GF-D8 (cell line): ENCODE results near the gene SFXN3.
A peak's percentile ranks its signal among the peaks of the same experiment; 100 is the strongest.

Source experiments
- DNase-seq: peaks from one replicate; lab custom pipeline; 2025; lab: John Stamatoyannopoulos, UW

The SFXN3 gene

GRCh38 chr10:101060036-101060950, 29.3 kb downstream of the SFXN3 start:
- DNase-seq: peak; percentile 87

- peak; percentile 84 for DNase-seq
Measured at GRCh38 chr10:101060951-101061623, 30.1 kb downstream of the SFXN3 start.

GRCh38 chr10:101061624-101062231, 30.7 kb downstream of the SFXN3 start, which contains the start of gene KAZALD1:
TSS of gene KAZALD1 (plus strand) at chr10:101061989. CDS start at chr10:101062593, 604 bp downstream.
- DNase-seq: no peak

GRCh38 chr10:101062232-101063049, 31.4 kb downstream of the SFXN3 start:
- DNase-seq: peak; percentile 53

GRCh38 chr10:101063050-101063525, 32.1 kb downstream of the SFXN3 start:
- DNase-seq: peak; percentile 34

GRCh38 chr10:101063548-101064414, 32.7 kb downstream of the SFXN3 start:
- DNase-seq: peak; percentile 41

- DNase-seq: no peak
Measured at GRCh38 chr10:101064415-101065030, 33.5 kb downstream of the SFXN3 start.

GRCh38 chr10:101065481-101066145, 34.6 kb downstream of the SFXN3 start:
- DNase-seq: no peak

- DNase-seq: peak; percentile 77
Measured at GRCh38 chr10:101066146-101066895, 35.3 kb downstream of the SFXN3 start.

- DNase-seq: no peak
Measured at GRCh38 chr10:101066896-101067355, 35.9 kb downstream of the SFXN3 start.

GRCh38 chr10:101067356-101068083, 36.5 kb downstream of the SFXN3 start:
- peak; percentile 61 for DNase-seq

GRCh38 chr10:101069441-101069840, 38.4 kb downstream of the SFXN3 start:
- no peak for DNase-seq

- no peak for DNase-seq
Measured at GRCh38 chr10:101070098-101070497, 39.1 kb downstream of the SFXN3 start.

- peak; percentile 97 for DNase-seq
Measured at GRCh38 chr10:101071267-101071884, 40.3 kb downstream of the SFXN3 start.

- DNase-seq: no peak
Measured at GRCh38 chr10:101071885-101072433, 40.9 kb downstream of the SFXN3 start.

- DNase-seq: no peak
Measured at GRCh38 chr10:101072923-101073322, 41.9 kb downstream of the SFXN3 start.

GRCh38 chr10:101073631-101074030, 42.6 kb downstream of the SFXN3 start:
- no peak for DNase-seq
